ENCODE measurements around the gene PDGFD.

DNA sequence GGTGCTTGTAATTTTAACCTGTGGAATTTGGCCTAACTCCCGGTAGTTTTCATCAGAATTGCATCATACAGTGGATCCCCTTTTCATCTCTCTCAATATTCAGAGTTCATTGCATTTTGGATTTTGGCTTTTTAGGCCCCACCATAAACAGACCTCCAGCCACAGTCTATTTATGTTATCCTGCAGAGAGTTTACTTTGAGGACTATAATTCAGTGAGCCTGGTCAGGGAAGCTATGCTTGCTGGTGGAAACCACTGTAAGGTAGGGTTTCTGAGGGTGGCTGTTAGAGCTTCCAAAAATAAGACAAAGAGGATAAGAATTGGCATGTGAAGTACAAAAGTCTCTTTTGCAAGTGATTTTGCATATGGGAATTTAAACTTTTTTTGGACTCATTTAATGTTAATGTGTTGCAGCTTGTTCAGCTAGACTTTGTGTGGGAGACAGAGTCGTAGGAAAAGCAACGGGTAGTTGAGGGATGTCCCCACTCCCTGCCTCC, 162.3 kb downstream of the PDGFD start:
- TF ChIP-seq, protein P1, sequence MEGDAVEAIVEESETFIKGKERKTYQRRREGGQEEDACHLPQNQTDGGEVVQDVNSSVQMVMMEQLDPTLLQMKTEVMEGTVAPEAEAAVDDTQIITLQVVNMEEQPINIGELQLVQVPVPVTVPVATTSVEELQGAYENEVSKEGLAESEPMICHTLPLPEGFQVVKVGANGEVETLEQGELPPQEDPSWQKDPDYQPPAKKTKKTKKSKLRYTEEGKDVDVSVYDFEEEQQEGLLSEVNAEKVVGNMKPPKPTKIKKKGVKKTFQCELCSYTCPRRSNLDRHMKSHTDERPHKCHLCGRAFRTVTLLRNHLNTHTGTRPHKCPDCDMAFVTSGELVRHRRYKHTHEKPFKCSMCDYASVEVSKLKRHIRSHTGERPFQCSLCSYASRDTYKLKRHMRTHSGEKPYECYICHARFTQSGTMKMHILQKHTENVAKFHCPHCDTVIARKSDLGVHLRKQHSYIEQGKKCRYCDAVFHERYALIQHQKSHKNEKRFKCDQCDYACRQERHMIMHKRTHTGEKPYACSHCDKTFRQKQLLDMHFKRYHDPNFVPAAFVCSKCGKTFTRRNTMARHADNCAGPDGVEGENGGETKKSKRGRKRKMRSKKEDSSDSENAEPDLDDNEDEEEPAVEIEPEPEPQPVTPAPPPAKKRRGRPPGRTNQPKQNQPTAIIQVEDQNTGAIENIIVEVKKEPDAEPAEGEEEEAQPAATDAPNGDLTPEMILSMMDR (IDR thresholded peaks at IDR 0.05) = no peak
- TF ChIP-seq SIN3A (IDR thresholded peaks at IDR 0.05; ENCODE audit: borderline replicate concordance, low read depth, low read length) (no peak), EP300 (IDR thresholded peaks at IDR 0.05; ENCODE audit: borderline replicate concordance in 1 of 2, low read depth in 1 of 2, low read length in 1 of 2) (no peak)
